SKM-1 treated with dmso at 0.1 percent for 144 hours (cell line): ENCODE results near the gene FARSB.

Experiments used
- DNase-seq: peaks from one replicate; lab custom pipeline; 2025; ENCODE audit not compliant: unreplicated experiment; lab: John Stamatoyannopoulos, UW

FARSB gene

GRCh38 chr2:222561817-222562645, 93.9 kb downstream of the FARSB start:
- DNase-seq: peak; percentile 56

- DNase-seq: no peak
These were observed 94.7 kb downstream of the FARSB start for GRCh38 chr2:222561151-222561550.

- no peak for DNase-seq
These were observed 101.4 kb downstream of the FARSB start for GRCh38 chr2:222554517-222554916.

GRCh38 chr2:222548992-222549391, 106.9 kb downstream of the FARSB start:
- DNase-seq: no peak

GRCh38 chr2:222547083-222547482, 108.8 kb downstream of the FARSB start:
- DNase-seq: no peak

- peak; percentile 17 for DNase-seq
These were observed 109.8 kb downstream of the FARSB start for GRCh38 chr2:222545823-222546795.

GRCh38 chr2:222544661-222545060, 111.2 kb downstream of the FARSB start:
- DNase-seq: no peak

- no peak for DNase-seq
These were observed 117.4 kb downstream of the FARSB start for GRCh38 chr2:222538535-222538934.

- no peak for DNase-seq
These were observed 120.4 kb downstream of the FARSB start for GRCh38 chr2:222535477-222535876.

- no peak for DNase-seq
These were observed 123.6 kb downstream of the FARSB start for GRCh38 chr2:222532315-222532714.

- no peak for DNase-seq
These were observed 129.2 kb downstream of the FARSB start for GRCh38 chr2:222526480-222527277.

GRCh38 chr2:222525811-222526210, 130.1 kb downstream of the FARSB start:
- DNase-seq: no peak

- no peak for DNase-seq
These were observed 131.9 kb downstream of the FARSB start for GRCh38 chr2:222523783-222524544.

GRCh38 chr2:222522082-222522481, 133.8 kb downstream of the FARSB start:
- DNase-seq: no peak

- DNase-seq: no peak
These were observed 134.8 kb downstream of the FARSB start for GRCh38 chr2:222521099-222521498.
